ENCODE data around the gene MTERF1.
"Not testable (repeated sequence)": the region's sequence is repeated elsewhere in the genome, so short reads cannot be mapped to it uniquely, and the experiment has no call there.

The MTERF1 gene, protein sequence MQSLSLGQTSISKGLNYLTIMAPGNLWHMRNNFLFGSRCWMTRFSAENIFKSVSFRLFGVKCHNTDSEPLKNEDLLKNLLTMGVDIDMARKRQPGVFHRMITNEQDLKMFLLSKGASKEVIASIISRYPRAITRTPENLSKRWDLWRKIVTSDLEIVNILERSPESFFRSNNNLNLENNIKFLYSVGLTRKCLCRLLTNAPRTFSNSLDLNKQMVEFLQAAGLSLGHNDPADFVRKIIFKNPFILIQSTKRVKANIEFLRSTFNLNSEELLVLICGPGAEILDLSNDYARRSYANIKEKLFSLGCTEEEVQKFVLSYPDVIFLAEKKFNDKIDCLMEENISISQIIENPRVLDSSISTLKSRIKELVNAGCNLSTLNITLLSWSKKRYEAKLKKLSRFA

DNA sequence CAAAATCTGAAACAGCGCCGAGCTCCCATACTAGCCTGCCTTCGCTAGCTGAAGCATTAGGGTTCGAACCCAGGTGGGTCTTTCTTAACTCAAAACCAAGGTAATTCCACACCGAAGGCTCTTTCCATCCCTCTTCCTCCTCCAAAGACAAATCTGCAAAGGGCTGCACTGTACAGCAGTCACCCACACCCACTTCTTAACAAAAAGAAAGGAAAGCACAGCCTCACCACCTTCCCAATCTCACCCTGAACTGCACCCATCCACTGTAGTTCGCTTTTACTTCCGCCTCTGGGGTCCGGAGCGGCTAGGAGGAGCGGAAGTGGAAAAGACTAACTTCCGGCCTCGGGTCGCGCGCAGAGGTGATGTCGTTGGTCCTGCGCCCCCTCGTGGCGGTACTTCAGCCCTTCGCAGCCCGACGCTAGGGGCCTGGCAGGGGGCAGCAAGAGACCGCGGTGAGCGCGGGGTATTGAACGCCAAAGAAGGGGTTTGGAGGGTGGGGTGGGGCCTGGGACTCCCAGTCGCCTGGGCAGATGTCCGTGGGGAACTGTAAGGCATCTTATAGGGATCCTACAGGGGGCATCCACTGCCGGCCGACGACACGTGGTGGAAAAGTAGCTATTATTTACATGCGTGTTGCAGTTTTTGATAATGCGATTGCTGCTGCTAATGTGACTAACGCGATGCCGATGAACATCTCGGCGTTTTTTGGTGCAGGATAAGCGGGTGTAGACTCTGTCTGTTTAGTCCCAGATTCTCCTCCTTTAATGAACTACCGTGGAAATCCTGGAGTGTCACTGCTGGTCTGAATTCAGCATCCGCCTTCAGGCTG, at the start of gene MTERF1:
Gene MTERF1 (minus strand): TSS at position 290 of the 829 bp plus-strand sequence. CDS start 619 bp downstream, outside the sequence.
- peak; percentile 84 for DNase-seq (ENCODE audit: low spot score)

DNA sequence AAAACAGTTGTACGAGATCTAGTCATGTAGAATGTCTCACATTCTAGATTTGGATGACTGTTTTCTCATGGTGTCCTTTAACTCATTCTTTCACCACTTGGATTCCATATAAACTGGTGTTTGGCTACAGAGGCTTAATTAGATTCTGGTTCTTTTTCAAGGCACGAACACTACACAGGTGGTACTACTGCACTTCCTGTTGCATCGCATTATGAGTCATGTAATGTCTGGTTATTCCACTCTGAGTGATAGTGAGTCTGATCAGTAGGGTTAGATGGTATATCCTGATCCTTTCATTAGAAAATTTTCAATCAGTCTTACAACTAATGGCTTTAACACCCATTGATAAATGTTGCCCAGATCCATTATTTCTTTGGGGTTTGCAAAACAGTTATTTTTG, 49.0 kb upstream of the MTERF1 start:
- DNase-seq (ENCODE audit: low spot score) = no peak

DNA sequence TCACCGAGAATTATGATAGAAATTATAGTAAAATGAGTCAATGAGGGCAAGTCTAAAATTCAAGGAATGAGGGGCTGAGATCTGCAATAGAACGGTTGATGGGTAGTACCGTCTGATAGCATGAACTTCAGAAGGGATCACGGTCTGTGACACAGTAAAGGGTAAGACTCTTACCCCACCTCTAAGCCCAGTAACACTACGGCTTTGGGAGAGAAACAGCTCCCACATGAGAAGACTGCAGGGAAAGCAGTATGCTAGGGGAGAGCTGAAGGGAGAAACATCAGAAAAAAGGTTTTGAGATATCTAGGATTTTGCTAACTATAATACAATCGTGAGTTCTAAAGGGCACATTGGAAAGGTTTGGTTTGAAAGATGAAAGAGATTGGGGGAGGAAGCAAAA, 47.4 kb upstream of the MTERF1 start:
- DNase-seq (ENCODE audit: low spot score) = no peak

DNA sequence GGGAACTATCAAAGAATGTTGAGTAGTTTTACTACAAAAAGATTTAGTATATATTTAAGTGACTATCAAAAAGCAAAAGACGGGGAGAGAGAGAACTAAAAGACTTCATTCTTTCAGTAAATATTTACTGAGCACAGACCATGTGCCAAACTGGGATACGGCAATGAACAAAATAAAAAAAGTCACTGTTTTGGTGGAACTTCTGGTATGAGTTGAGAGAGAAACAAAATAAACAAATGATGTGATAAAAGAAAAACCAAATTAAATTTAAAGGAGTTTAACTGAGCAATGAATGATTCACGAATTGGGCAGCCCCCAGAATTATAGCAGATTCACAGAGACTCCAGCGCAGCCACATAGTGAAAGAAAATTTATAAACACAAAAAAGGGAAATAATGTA, 42.4 kb upstream of the MTERF1 start:
- no peak for DNase-seq (ENCODE audit: low spot score)

DNA sequence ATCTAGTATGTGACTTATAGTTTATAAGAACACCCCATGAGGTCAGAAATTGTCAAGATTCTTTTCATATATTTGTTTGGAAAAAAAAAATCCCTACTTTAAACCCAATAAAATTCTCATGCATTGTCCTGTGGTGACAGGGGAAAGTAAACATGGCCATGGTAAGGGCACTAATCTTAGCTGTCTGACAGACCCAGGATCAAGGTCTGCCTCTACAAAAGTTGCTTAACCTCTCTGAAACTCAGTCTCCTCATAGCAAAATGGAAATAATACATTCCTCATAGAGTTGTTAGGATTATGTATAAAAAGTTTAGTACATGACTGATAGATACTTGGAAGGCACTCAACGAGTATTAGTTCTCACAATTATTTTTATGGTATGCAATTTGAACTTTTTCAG, 37.9 kb upstream of the MTERF1 start:
- DNase-seq (ENCODE audit: low spot score) = no peak

DNA sequence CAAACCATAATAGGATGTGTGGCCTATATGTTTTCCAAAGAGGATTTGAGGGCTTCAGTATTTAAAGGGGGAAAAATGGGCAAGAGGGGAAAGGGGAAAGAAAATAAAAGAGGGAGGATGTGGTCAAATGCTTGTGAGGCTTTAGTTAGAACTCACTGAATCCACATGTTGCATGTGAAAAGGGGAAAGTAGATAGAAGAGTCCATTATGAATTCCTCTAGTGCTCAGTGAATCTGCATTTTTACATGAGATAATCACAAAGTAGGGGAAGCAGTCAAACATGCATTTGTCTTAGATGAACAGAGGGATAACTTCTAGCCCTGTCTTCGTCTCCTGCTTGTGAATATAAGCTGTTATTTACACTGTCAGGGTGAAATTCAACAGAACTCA, 35.5 kb upstream of the MTERF1 start:
- no peak for DNase-seq (ENCODE audit: low spot score)

DNA sequence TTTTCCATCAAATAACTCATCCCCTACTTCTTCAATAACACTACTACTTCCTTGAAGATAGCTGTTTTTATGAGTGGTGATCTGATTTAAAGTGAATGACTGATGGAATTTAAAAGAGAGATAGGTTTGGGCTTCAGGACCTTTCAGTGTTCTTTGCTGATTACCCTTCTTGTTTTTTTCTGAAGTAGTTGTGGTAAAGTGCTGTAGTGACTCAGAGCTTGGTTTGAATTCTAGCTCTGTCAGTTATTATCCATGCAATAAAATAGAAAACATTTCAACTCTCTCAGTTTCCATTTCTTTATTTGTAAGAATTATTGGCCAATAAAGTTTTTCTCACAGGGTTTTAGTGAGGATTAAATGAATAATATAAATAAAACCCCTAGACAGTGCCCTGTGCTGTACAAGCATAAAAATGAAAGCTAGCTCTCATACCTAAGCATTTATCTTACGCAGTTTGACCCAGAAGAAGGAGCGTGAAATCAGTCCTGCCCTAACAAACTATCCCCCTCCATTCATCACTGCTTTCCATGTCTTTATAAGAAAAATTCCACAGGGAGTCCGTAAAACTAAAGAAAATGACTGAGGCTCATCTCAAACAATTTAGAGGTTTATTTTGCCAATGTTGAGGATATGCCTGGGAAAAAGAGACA, 35.0 kb upstream of the MTERF1 start:
- no peak for DNase-seq (ENCODE audit: low spot score)

DNA sequence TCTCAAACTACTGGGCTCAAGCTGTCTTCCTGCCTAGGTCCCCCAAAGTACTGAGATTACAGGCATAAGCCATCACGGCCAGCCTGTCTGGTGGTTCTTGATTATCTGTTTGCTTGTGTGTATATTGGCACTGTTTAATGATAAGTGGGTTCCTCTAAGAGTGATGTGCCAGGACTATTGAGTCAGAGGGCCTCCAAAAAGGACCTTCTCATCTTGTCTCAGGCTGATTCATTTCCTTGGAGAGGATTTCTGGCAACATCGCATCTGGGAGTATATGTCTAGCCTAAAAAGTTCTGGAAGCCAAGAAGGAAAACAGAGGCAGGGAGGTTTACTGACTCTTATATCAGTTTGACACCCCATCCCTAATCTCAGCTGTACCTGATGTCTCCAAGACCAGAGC, 33.1 kb upstream of the MTERF1 start:
- DNase-seq (ENCODE audit: low spot score) = no peak

DNA sequence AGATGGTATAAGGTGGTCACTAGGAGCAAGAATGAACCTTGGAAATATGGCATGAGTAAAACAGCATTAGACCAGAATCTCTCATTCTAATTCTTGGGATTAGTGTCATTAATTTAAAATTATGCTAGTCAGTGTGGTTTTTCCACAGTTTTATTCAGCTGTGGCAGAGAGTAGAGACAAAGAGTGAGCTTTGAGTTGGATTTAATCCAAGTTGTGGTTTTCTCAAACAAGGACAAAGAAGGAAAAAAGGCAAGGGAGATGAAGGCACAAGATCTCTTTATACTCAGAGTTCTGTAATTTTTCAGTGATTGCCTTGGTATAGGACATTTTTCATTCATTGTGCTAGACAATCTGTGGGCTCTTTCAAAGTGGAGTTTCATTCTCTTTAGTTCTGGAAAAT, 32.0 kb upstream of the MTERF1 start:
- no peak for DNase-seq (ENCODE audit: low spot score)

DNA sequence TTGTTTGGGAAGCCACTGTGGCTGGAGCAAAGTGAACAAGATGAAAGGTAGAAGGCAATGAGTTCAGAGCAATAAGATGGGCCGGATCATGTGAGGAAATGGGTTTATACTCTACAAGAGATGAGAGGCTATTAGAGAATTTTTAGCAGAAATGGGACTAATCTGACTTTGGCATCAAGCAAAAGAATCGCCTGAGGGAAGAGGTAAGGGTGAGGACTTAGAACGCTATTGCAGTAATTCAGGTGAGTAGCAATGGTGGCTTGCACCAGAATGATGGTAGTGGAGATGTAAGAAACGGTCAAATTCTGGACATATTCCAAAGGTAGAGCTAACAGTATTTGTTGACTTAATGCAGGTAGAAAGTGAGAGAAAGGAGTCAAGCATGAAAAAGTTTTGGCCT, 30.6 kb upstream of the MTERF1 start:
- no peak for DNase-seq (ENCODE audit: low spot score)

DNA sequence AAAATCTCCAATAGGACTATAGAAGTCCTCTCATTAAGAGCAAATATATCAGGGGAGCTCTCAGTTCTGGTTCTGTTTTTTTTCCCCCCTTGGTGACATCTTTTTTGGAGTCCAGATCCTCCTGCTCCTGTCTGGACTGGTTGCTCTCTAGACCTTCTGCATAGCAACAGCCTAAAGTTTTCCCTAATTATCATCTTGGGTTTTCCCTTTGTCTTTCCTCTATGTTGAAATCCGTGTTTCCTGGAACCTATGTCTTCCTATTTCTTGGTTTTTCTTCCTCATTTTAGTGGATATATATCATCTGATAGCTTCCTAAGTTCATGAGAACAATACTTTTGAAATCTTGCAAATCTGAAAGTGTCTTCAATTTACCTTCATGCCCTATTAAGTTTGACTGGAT, 29.7 kb upstream of the MTERF1 start:
- no peak for DNase-seq (ENCODE audit: low spot score)

DNA sequence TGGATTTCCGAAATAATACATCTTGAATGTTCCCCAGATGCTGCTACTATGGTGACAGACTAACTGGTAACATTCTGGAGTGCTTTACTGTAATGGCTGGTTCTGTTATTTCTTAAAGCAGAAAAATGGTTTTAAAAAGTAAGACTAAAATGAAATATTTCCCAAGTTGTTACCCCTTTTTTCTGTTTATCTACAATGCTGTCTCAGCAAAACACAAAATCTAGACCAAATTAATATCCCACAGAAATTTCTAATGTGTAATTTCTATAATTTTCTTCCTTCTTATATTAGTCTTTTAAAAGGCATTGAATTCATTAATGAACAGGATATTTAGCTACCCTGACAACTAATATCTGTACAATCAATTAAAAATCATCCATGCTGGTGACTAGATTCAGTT, 19.1 kb upstream of the MTERF1 start:
- DNase-seq (ENCODE audit: low spot score) = no peak

DNA sequence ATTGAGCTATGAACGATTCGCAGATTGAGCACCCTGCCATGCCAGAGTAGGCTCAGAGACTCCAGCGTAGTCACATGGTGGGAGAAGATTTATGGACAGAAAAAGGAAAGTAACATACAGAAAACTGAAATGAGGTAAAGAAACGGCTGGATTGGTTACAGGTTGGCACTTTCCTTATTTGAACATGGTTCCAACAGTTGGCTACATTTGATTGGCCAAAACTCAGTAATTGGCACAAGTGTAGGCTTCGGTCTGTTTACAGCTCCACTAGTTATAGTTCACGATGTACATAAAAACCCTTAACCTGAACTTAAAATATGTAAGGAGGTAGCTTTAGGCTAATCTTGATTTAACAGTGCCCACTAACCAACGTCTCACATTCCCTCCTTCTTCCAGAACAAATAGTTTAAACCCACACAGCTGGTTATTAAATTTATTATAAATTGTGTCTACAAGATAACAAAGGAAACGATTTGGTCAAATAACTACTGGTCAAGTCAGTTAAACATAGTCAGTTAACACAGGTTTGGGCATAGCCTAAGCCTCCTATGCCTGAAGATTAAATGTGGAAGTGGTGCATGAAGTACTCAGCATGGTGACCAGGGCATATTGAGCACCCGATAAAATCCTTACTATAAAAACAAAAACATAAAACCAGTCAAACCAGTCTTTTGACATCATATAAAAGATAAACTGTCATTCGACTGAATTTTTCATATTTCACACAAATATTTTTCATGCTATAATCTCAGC, 17.9 kb upstream of the MTERF1 start:
- no peak for DNase-seq (ENCODE audit: low spot score)

DNA sequence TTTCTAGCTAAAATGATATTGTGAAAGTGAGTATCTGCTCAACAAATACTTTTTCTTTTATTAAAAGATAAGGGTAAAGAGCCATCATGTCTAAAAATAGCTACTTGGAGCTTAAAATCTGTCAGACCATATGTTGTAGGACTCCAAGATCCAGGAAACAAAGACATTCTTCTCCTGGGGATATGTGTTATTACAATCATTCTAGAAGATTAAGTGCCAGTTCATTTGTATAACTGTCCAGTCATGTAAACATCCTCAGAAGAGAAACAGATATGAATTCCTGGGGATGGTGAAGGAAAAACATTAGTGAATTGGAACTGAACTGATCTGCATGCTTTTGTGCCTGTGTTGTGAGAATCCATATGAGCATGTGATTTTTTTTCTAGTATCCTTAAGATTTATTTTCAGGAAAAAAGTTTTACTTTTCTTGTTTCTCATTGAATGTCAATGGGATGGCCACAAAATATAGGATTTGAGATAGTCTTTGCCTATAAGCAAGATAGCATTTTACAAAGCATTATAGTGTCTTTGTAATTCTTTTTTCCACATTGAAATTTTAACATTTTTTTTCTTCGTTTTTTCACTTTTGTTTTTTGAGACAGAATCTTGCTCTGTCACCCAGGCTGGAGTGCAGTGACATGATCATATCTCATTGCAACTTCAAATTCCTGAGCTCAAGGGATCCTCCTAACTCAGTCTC, 14.4 kb upstream of the MTERF1 start:
- DNase-seq (ENCODE audit: low spot score) = no peak

DNA sequence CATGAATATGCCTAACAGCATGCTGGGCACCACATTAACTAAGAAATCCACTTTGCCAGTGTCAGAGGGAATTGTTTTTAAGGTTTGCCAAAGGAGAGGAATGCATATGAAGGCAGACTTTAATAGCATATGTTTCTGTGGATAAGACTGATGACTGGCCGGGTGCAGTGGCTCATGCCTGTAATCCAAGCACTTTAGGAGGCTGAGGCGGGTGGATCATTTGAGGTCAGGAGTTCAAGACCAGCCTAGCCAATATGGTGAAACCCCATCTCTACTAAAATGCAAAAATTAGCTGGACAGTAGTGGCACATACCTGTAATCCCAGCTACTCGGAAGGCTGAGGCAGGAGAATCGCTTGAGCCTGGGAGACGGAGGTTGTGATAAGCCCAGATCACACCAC, 13.2 kb upstream of the MTERF1 start:
- DNase-seq (ENCODE audit: low spot score) = not testable (repeated sequence)

DNA sequence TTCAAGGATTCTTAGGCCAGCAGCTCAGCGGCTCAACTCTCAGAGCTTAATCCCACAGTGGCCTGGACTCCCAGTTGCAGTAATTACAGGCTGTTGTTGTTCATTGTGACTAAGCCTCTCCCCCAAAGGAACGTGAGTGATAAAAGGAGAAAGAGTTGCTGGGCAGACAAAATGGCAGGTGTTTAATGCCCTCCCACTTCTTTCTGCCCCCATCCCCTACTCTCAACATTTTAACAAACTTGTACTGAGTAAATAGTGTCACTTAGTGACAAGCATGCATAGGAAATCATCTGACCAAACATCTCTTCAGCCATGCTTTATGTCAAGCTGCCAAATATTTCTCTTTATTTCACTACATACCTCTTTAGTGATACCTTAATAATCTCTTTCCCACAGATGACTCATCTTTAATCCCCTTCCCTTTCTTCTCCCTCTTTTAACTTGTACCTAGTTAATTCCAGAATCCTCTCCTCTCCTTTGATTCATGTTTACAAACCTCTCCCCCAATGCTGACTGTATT, 12.4 kb upstream of the MTERF1 start:
- DNase-seq (ENCODE audit: low spot score) = no peak

DNA sequence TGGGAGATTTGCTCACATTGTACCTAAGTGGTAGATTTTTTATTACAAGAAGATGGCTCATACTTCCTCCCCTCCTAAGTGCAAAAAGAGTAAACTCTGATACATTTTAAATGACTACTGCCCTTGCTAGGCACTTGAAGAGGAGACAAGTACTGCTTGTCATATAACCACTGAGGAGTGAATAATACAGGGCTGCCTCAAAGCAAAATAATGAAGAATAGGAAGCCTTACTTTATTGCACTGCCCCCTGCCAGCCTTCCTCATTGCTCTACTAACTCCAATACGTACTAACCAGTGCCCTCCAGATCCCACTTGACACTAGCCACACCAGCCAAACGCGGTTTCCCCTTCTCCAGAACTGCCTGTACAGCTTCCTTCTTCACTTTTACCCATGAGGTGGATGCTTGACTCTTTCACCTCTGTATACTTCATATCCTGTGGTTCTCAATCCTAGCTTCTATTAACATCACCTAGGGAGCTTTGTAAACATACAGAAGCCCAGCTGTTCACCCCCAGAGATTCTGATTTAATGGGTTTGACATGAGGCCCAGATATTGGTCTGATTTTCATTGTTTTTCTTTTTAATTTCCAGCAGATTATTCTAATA, 11.7 kb upstream of the MTERF1 start:
- no peak for DNase-seq (ENCODE audit: low spot score)

DNA sequence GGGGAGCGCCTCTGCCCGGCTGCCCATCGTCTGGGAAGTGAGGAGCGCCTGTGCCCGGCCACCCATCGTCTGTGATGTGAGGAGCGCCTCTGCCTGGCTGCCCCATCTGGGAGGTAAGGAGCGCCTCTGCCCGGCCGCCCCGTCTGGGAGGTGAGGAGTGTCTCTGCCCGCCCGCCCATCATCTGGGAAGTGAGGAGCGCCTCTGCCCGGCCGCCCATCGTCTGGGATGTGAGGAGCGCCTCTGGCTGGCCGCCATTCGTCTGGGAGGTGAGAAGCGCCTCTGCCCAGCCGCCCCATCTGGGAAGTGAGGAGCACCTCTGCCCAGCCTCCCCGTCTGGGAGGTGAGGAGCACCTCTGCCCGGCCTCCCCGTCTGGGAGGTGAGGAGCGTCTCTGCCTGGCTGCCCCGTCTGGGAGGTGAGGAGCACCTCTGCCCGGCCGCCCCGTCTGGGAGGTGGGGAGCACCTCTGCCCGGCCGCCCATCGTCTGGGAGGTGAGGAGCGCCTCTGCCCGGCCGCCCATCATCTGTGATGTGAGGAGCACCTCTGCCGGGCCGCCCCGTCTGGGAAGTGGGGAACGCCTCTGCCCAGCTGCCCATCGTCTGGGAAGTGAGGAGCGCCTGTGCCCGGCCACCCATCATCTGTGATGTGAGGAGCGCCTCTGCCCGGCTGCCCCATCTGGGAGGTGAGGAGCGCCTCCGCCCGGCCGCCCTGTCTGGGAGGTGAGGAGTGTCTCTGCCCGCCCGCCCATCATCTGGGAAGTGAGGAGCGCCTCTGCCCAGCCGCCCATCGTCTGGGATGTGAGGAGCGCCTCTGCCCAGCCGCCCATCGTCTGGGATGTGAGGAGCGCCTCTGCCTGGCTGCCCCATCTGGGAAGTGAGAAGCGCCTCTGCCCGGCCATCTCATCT, 8.0 kb upstream of the MTERF1 start:
- DNase-seq (ENCODE audit: low spot score) = not testable (repeated sequence)

DNA sequence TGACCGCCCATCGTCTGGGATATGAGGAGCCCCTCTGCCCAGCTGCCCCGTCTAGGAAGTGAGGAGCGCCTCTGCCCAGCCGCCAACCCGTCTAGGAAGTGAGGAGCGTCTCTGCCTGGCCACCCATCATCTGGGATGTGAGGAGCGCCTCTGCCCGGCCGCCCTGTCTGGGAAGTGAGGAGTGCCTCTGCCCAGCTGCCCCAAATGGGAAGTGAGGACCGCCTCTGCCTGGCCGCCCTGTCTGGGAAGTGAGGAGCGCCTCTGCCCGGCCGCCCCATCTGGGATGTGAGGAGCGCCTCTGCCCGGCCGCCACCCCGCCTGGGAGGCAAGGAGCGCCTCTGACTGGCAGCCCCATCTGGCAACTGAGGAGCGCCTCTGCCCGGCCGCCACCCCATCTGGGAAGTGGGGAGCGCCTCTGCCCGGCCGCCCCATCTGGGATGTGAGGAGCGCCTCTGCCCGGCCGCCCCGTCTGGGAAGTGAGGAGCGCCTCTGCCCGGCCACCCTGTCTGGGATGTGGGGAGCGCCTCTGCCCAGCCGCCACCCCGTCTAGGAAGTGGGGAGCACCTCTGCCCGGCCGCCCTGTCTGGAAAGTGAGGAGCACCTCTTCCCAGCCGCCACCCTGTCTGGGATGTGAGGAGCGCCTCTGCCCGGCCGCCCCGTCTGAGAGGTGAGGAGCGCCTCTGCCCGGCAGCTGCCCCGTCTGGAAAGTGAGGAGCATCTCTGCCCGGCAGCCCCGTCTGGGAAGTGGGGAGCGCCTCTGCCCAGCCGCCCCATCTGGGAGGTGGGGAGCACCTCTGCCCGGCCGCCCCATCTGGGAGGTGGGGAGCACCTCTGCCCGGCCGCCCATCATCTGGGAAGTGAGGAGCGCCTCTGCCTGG, 7.1 kb upstream of the MTERF1 start:
- DNase-seq (ENCODE audit: low spot score) = not testable (repeated sequence)
